OCI-LY3 (cell line): Measurements from ENCODE around the gene DDIT4.

Experiments used
- H2AFZ ChIP-seq: fragments of 200-600, 300-600 bp; shearing (Covaris generic); 2 replicates; pipeline ENCODE4 v1.6.0; 2014; ENCODE audit warnings: antibody characterized with exemption, low read depth, low read length
- H3K27ac ChIP-seq: fragments of 200-600, 300-600 bp; sonication (generic); 2 replicates; pipeline ENCODE4 v1.5.1; 2014; ENCODE audit warnings: mild to moderate bottlenecking, low read length, moderate library complexity, mixed read lengths
- H3K27me3 ChIP-seq: fragments of 200-600, 300-600 bp; sonication (generic); 2 replicates; pipeline ENCODE4 v1.6.1; 2014; ENCODE audit warnings: low read depth, low read length, mixed read lengths
- H3K36me3 ChIP-seq: fragments of 200-600, 300-600 bp; sonication (generic); replicated peaks from 2 replicates; pipeline ENCODE3; 2014; ENCODE audit warnings: low read depth, low read length, mixed read lengths
- H3K4me1 ChIP-seq: fragments of 300-600, 200-600 bp; sonication (generic); 2 replicates; pipeline ENCODE4 v1.6.1; 2014; ENCODE audit warnings: low read length, mixed read lengths
- H3K4me2 ChIP-seq: fragments of 200-600, 300-600 bp; sonication (generic); 2 replicates; pipeline ENCODE4 v1.6.1; 2014; ENCODE audit warnings: low read length, mixed read lengths
- H3K4me3 ChIP-seq: fragments of 300-600, 200-600 bp; sonication (generic); 2 replicates; pipeline ENCODE4 v1.5.1; 2014; ENCODE audit warnings: antibody characterized with exemption, mild to moderate bottlenecking, low read length, moderate library complexity
- H3K79me2 ChIP-seq: fragments of 300-600, 200-600 bp; shearing (Covaris generic); 2 replicates; pipeline ENCODE4 v1.6.1; 2014; ENCODE audit warnings: mild to moderate bottlenecking, low read length, mixed read lengths
- H3K9ac ChIP-seq: fragments of 300-600, 200-600 bp; shearing (Covaris generic); 2 replicates; pipeline ENCODE4 v1.6.0; 2014; ENCODE audit warnings: mild to moderate bottlenecking, low read length, moderate library complexity
- H3K9me3 ChIP-seq: fragments of 200-600, 300-600 bp; shearing (Covaris generic); 2 replicates; pipeline ENCODE4 v1.6.1; 2014; ENCODE audit warnings: low read length, mixed read lengths; ENCODE audit not compliant: insufficient read depth
- H4K20me1 ChIP-seq: fragments of 200-600, 300-600 bp; sonication (generic); 2 replicates; pipeline ENCODE4 v1.6.1; 2016; ENCODE audit warnings: low read length, mixed read lengths; ENCODE audit not compliant: insufficient read depth
- EZH2phosphoT487 ChIP-seq: fragments of 200-600 bp; shearing (Covaris generic); IDR thresholded peaks from 2 replicates; pipeline ENCODE4 v1.6.1; 2018; ENCODE audit warnings: antibody characterized with exemption, mixed run types, low read depth
- TF ChIP-seq, protein P1 (sequence below): fragments of 200-600, 300-600 bp; sonication (generic); IDR thresholded peaks from 2 replicates; pipeline ENCODE4 v1.5.1; 2014; ENCODE audit warnings: antibody characterized with exemption, low read length, low read depth

Gene DDIT4

GRCh38 chr10:72235544-72236279 lies 38.0 kb upstream of the DDIT4 start:
- Histone ChIP-seq H3K4me1 (no peaks in the 10 kb centered on the region), H3K79me2 (no peaks in the 10 kb centered on the region), H3K4me2 (no peak overlapping the region), H3K9ac (no peak overlapping the region), H2AFZ (no peak overlapping the region), H3K27me3 (no peaks in the 10 kb centered on the region), H4K20me1 (no peaks in the 10 kb centered on the region), H3K36me3 (peaks cover 8% of the 10 kb centered on the region), H3K4me3 (no peak overlapping the region), H3K27ac (no peak overlapping the region), H3K9me3 (no peaks in the 10 kb centered on the region)
- no peak for TF ChIP-seq EZH2phosphoT487
- TF ChIP-seq, protein P1, sequence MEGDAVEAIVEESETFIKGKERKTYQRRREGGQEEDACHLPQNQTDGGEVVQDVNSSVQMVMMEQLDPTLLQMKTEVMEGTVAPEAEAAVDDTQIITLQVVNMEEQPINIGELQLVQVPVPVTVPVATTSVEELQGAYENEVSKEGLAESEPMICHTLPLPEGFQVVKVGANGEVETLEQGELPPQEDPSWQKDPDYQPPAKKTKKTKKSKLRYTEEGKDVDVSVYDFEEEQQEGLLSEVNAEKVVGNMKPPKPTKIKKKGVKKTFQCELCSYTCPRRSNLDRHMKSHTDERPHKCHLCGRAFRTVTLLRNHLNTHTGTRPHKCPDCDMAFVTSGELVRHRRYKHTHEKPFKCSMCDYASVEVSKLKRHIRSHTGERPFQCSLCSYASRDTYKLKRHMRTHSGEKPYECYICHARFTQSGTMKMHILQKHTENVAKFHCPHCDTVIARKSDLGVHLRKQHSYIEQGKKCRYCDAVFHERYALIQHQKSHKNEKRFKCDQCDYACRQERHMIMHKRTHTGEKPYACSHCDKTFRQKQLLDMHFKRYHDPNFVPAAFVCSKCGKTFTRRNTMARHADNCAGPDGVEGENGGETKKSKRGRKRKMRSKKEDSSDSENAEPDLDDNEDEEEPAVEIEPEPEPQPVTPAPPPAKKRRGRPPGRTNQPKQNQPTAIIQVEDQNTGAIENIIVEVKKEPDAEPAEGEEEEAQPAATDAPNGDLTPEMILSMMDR, result no peak

- Histone ChIP-seq H3K4me1 (0 out of 2 replicates have a peak, but pooled peaks cover 3% of the 10 kb centered on the region), H3K79me2 (no peaks in the 10 kb centered on the region), H3K4me3 (no peak overlapping the region), H3K27me3 (no peaks in the 10 kb centered on the region), H3K27ac (no peak overlapping the region), H4K20me1 (no peaks in the 10 kb centered on the region), H3K9ac (no peak overlapping the region), H2AFZ (no peak overlapping the region), H3K9me3 (no peaks in the 10 kb centered on the region), H3K36me3 (peaks cover 8% of the 10 kb centered on the region), H3K4me2 (no peak overlapping the region)
- no peak for TF ChIP-seq EZH2phosphoT487
- TF ChIP-seq, protein P1, result no peak
Observed at GRCh38 chr10:72238392-72239175, 35.1 kb upstream of the DDIT4 start.

DNA sequence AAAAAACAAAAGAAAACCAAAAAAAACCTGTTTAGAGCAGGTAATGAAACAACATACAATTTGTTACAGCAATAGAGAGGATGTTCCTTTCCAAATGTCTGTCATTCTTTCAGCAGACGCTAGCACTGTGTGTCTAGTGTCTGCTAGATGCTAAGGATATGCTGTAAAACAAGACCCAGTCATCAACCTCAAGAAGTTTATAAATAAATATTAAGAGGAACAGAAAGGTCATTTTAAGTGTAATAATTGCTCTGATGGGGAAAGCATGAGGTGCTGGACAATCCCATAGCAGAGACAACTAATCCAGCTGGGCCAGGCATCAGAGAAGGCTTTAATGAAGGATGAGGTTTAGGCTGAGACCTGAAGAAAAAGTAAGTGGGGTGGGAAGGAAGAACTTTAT lies 34.3 kb upstream of the DDIT4 start:
- no peak overlapping the region for H3K4me3 ChIP-seq
- no peak overlapping the region for H3K4me2 ChIP-seq
- TF ChIP-seq EZH2phosphoT487, result no peak
- TF ChIP-seq, protein P1, result no peak
- H3K79me2 ChIP-seq, result no peaks in the 10 kb centered on the region
- no peaks in the 10 kb centered on the region for H4K20me1 ChIP-seq
- peaks cover 9% of the 10 kb centered on the region for H3K4me1 ChIP-seq
- no peak overlapping the region for H3K9ac ChIP-seq
- H3K27ac ChIP-seq, result no peak overlapping the region
- H3K9me3 ChIP-seq, result no peaks in the 10 kb centered on the region
- no peaks in the 10 kb centered on the region for H3K27me3 ChIP-seq
- peaks cover 6% of the 10 kb centered on the region for H3K36me3 ChIP-seq
- H2AFZ ChIP-seq, result no peak overlapping the region

DNA sequence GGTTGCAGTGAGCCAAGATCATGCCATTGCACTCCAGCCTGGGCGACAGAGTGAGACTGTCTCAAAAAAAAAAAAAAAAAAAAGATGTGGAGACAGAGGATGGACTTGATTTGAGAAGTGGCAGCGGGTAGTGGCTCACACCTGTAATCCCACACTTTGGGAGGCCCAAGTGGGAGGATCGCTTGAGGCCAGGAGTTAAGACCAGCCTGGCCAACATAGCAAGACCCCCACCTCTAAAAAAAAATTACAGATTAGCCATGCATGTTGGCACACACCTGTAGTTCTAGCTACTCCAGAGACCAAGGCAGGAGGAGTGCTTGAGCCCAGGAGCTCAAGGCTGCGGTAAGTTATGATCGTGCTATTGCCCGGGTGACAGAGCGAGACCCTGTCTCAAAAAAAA lies 33.4 kb upstream of the DDIT4 start:
- Histone ChIP-seq H3K36me3 (peaks cover 3% of the 10 kb centered on the region), H3K4me1 (peaks cover 17% of the 10 kb centered on the region), H3K27me3 (no peaks in the 10 kb centered on the region), H3K27ac (no peak overlapping the region), H3K9ac (no peak overlapping the region), H3K4me2 (no peak overlapping the region), H2AFZ (no peak overlapping the region), H3K4me3 (no peak overlapping the region), H3K79me2 (no peaks in the 10 kb centered on the region), H4K20me1 (no peaks in the 10 kb centered on the region), H3K9me3 (no peaks in the 10 kb centered on the region)
- TF ChIP-seq EZH2phosphoT487, result no peak
- TF ChIP-seq, protein P1, result no peak
